ENCODE measurements around the gene RERE. TPM values are rescaled to one million over a fixed set of nuclear protein-coding genes. Genes with fewer than 3 reads are reported as not detected.

Gene RERE
- total RNA-seq, 1 experiment from 2014 or later: 217 TPM

- in situ Hi-C loops (cut with HindIII; ENCODE audit: low pct_unique_long_range_greater_than_20kb, low sequenced_read_pairs): no loop called here
Observed at GRCh38 chr1:8598060-8598724, 219.2 kb downstream of the RERE start.

GRCh38 chr1:8597455-8597854 is 220.0 kb downstream of the RERE start:
- no peak for DNase-seq (ENCODE audit: low read depth, low spot score)
- in situ Hi-C loops (cut with HindIII; ENCODE audit: low pct_unique_long_range_greater_than_20kb, low sequenced_read_pairs) (no loop called here), intact Hi-C loops (cut with micrococcal nuclease; ENCODE audit: unreplicated experiment) (no loop called here)
- TSS peak; percentile 17 for BruUV-seq (replicated peaks)
- ChIA-PET CTCF (no interaction called here), POLR2A (no interaction called here)
- Histone ChIP-seq H3K4me1 (ENCODE audit: control insufficient read depth, insufficient read depth, low read length) (peaks cover 9% of the 10 kb centered on the region), H3K36me3 (ENCODE audit: control insufficient read depth, insufficient read depth, low read length) (0 out of 2 replicates have a peak, but pooled peaks cover 2% of the 10 kb centered on the region), H3K27ac (ENCODE audit: low read length) (no peak overlapping the region), H3K4me3 (ENCODE audit: low read depth in 2 of 2, low read length in 2 of 2) (no peak overlapping the region), H3K27me3 (ENCODE audit: control insufficient read depth, insufficient read depth, low read length) (no peaks in the 10 kb centered on the region), H3K9me3 (ENCODE audit: control insufficient read depth, insufficient read depth, low read depth, low read length) (no peaks in the 10 kb centered on the region)
- TF ChIP-seq POLR2AphosphoS5 (IDR thresholded peaks at IDR 0.05; ENCODE audit: low read depth, low read length) (no peak), REST (IDR thresholded peaks at IDR 0.05; ENCODE audit: insufficient read depth in 1 of 2, low read depth in 2 of 2, low read length in 1 of 2) (no peak), SIN3A (IDR thresholded peaks at IDR 0.05; ENCODE audit: borderline replicate concordance, insufficient read depth, low read depth, low read length) (no peak), TCF7L2 (IDR thresholded peaks at IDR 0.05; ENCODE audit: low read depth, low read length) (no peak), CTCF (IDR thresholded peaks at IDR 0.05) (no peak)
- ATAC-seq: no peak

More at GRCh38 chr1:8598060-8598724, 219.2 kb downstream of the RERE start:
- no TSS peak for BruUV-seq (replicated peaks)
- H3K27me3 ChIP-seq (ENCODE audit: control insufficient read depth, insufficient read depth, low read length): no peaks in the 10 kb centered on the region
- no peak for DNase-seq (ENCODE audit: low read depth, low spot score)
- no peak overlapping the region; the same call in 1 of the 2 replicates for H3K27ac ChIP-seq (ENCODE audit: low read length)
- intact Hi-C loops (cut with micrococcal nuclease; ENCODE audit: unreplicated experiment): no loop called here
- CTCF ChIA-PET: interaction anchor here (0.6 kb wide), 1 partner anchor 153 kb away, joined by 4 read pairs; no protein-coding TSS in a partner anchor
- H3K4me3 ChIP-seq (ENCODE audit: low read depth in 2 of 2, low read length in 2 of 2): no peak overlapping the region
- peak; percentile 80 for ATAC-seq
- POLR2A ChIA-PET: no interaction called here
- 0 out of 2 replicates have a peak, but pooled peaks cover 2% of the 10 kb centered on the region for H3K36me3 ChIP-seq (ENCODE audit: control insufficient read depth, insufficient read depth, low read length)
- H3K9me3 ChIP-seq (ENCODE audit: control insufficient read depth, insufficient read depth, low read depth, low read length): no peaks in the 10 kb centered on the region
- peaks cover 9% of the 10 kb centered on the region for H3K4me1 ChIP-seq (ENCODE audit: control insufficient read depth, insufficient read depth, low read length)
- no peak for TF ChIP-seq REST (IDR thresholded peaks at IDR 0.05; ENCODE audit: insufficient read depth in 1 of 2, low read depth in 2 of 2, low read length in 1 of 2)
- no peak for TF ChIP-seq POLR2AphosphoS5 (IDR thresholded peaks at IDR 0.05; ENCODE audit: low read depth, low read length)
- TF ChIP-seq CTCF (IDR thresholded peaks at IDR 0.05): peak; percentile 58

Data from Panc1 (cell line).